GM12891 (cell line): ENCODE measurements around the gene LRFN5.

Experiments used
- POU2F2 ChIP-seq: IDR thresholded peaks from 2 replicates; pipeline ENCODE4 v1.6.1; 2011; ENCODE audit warnings: low read depth, mild to moderate bottlenecking, control low read depth, low read length, moderate library complexity
- SPI1 ChIP-seq: IDR thresholded peaks from 2 replicates; pipeline ENCODE4 v1.6.1; 2011; ENCODE audit warnings: low read depth, low read length, control low read depth

DNA sequence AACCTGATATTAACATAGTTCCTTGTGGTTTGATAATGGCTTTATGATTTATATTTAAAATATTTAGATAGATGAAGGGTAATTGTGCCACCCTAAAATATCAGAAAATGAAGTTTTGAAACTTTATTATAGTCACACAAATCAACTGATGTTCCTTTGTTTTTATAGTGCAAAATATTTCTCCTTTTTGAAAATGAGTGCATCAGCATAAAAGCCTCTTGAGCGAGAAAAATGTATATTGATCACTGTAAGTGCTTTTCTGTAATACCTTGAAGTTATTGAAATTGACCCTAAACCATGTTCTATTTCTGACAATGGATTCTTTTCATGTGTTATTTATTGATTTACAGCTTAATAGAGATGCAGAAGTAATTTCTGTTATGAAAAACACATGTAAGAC lies 35.0 kb downstream of the LRFN5 start:
- TF ChIP-seq SPI1, result no peak
- no peak for TF ChIP-seq POU2F2
